ENCODE data around the gene MBNL1. TPM values are rescaled to one million over a fixed set of nuclear protein-coding genes. Genes with fewer than 3 reads are reported as not detected.

The MBNL1 gene
- total RNA-seq, 1 donor from 2014 or later = 295 TPM

DNA sequence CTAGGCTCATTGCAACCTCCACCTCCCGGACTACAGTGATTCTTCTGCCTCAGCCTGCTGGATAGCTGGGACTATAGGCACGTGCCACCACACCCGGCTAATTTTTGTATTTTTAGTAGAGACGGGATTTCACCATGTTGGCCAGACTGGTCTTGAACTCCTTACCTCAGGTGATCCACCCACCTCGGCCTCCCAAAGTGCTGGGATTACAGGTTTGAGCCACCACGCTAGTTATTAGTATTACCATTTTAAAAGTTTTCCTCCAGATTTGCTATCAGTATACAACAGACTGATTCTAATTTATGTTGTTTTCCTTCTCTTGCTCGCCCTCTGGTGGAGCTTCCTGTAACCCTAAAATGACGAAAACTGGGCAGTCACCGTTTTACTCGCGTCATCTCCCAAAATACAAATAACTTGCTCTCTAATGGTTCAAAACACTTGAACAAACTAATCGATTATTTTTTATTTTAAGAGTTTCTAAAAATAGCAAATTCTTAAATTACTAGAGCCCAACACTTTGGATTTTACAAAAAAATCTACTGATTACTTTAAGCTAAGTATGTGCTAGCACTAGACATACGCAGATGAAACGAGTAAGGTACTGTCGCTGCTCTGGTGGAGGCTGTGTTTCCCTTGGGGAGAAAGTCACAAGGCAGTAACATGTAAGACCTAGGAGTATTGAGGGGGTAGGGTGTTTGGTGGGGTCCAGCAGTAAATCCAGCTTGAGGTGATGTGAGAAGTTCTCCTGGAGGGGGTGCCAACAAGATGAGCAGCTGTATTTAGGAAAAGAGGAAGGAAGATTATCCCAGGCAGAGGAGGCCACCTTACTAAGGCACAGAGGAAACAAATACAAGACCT, 203.3 kb downstream of the MBNL1 start:
- H3K4me3 Mint-ChIP-seq = peak overlapping the region; percentile 1
- H3K9me3 Mint-ChIP-seq = no peaks in the 10 kb centered on the region
- H3K27me3 Mint-ChIP-seq (ENCODE audit: insufficient read depth) = peaks cover 7% of the 10 kb centered on the region
- intact Hi-C loops (cut with micrococcal nuclease) = loop anchor here (1.0 to 5.0 kb wide), 5 partner anchors 35 to 445 kb away; no protein-coding TSS in a partner anchor
- H3K4me1 Mint-ChIP-seq (ENCODE audit: low read depth) = peaks cover 9% of the 10 kb centered on the region
- DNase-seq (ENCODE audit: low spot score) = peak; percentile 41
- H3K27ac Mint-ChIP-seq = peak overlapping the region; percentile 10
- H3K36me3 Mint-ChIP-seq (ENCODE audit: low read depth) = peaks cover under 1% of the 10 kb centered on the region

DNA sequence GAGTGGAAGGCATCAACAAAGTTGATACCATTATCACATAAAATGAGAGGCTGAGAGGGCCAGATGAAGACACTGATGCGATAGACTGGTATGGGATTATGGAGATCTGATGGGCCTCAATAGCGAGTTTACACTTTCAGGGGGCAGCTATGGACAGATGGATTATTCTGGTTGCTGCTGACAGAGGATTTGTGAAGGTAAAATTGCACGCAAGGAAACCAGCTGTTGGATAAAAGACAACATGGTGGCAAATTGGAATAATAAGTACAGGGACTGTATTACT, 203.9 kb downstream of the MBNL1 start:
- Mint-ChIP-seq H3K9me3 (no peaks in the 10 kb centered on the region), H3K4me3 (no peak overlapping the region), H3K27me3 (ENCODE audit: insufficient read depth) (peaks cover 7% of the 10 kb centered on the region), H3K36me3 (ENCODE audit: low read depth) (no peaks in the 10 kb centered on the region), H3K4me1 (ENCODE audit: low read depth) (peaks cover 9% of the 10 kb centered on the region), H3K27ac (no peak overlapping the region)
- intact Hi-C loops (cut with micrococcal nuclease) = loop anchor here (1.0 to 5.0 kb wide), 5 partner anchors 35 to 445 kb away; no protein-coding TSS in a partner anchor
- no peak for DNase-seq (ENCODE audit: low spot score)

DNA sequence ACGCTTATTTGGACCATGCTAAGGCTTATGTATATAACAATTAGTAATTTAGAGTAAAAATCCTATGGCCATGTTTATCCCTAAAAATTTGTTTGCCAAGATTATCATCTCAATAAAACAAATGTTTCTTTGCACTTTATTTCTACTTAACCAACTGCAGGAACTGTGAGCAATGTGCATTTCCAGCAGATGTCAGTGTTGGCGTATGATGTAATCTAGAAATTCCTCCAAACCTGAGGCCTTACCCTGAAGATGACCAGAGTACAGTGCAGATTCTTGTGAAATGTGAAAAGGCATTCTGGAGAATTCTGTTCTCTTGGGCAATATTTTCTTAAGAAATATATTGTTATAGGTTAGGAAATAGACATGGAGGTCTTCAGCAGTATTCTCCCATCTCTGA, 205.9 kb downstream of the MBNL1 start:
- Mint-ChIP-seq H3K9me3 (no peaks in the 10 kb centered on the region), H3K4me3 (no peak overlapping the region), H3K27me3 (ENCODE audit: insufficient read depth) (peaks cover 9% of the 10 kb centered on the region), H3K27ac (no peak overlapping the region), H3K4me1 (ENCODE audit: low read depth) (peaks cover 9% of the 10 kb centered on the region), H3K36me3 (ENCODE audit: low read depth) (no peaks in the 10 kb centered on the region)
- DNase-seq (ENCODE audit: low spot score) = no peak
- intact Hi-C loops (cut with micrococcal nuclease) = loop anchor here (1.0 to 5.0 kb wide), 6 partner anchors 33 to 447 kb away; no protein-coding TSS in a partner anchor

DNA sequence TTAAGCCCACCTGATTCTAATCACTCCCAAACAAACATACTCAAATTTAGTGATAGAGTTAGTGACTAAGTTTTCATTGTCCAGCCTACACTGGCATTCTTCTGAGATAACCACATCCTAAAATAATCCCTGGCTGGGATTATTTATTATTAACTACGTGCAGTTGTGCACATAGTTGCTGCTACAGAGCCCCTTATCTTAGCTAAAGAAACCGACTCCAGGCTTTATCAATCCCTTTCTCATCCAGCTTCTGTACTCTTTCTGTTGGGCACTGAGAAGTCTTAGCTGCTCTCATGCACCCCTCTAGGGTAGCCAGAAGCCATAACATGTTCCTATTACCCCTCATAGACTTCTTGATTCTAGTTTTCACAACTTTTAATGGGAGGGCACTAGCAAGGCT, 208.7 kb downstream of the MBNL1 start:
- no peak overlapping the region for H3K27ac Mint-ChIP-seq
- intact Hi-C loops (cut with micrococcal nuclease) = no loop called here
- peaks cover 4% of the 10 kb centered on the region for H3K4me1 Mint-ChIP-seq (ENCODE audit: low read depth)
- peaks cover 8% of the 10 kb centered on the region for H3K27me3 Mint-ChIP-seq (ENCODE audit: insufficient read depth)
- no peaks in the 10 kb centered on the region for H3K36me3 Mint-ChIP-seq (ENCODE audit: low read depth)
- H3K9me3 Mint-ChIP-seq = no peaks in the 10 kb centered on the region
- no peak overlapping the region for H3K4me3 Mint-ChIP-seq
- no peak for DNase-seq (ENCODE audit: low spot score)

DNA sequence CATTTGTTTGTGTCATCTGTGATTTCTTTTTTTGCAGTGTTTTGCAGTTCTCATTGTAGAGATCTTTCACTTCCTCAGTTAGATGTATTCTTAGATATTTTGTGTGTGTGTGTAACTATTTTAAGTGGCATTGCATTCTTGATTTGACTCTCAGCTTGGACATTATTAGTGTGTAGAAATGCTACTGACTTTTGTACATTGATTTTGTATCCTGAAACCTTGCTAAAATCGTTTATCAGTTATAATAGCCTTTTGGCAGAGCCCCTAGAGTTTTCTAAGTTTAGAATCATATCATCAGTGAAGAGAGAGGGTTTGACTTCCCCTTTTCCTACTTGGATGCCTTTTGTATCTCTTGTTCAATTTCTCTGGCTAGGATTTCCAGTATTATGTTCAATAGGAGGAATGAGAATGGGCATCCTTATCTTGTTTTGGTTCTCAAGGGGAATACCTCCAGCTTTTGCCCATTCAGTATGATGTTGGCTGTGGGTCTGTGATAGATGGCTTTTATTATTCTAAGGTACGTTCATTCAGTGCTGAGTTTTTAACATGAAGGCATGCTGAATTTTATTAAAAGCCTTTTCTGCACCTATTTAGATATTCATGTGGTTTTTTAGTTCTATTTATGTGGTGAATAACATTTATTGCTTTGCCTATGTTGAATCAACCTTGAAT, 211.7 kb downstream of the MBNL1 start:
- peaks cover 7% of the 10 kb centered on the region for H3K9me3 Mint-ChIP-seq
- H3K4me1 Mint-ChIP-seq (ENCODE audit: low read depth) = no peaks in the 10 kb centered on the region
- no peak for DNase-seq (ENCODE audit: low spot score)
- intact Hi-C loops (cut with micrococcal nuclease) = no loop called here
- peaks cover 2% of the 10 kb centered on the region for H3K36me3 Mint-ChIP-seq (ENCODE audit: low read depth)
- no peak overlapping the region for H3K4me3 Mint-ChIP-seq
- no peak overlapping the region for H3K27ac Mint-ChIP-seq
- peaks cover 7% of the 10 kb centered on the region for H3K27me3 Mint-ChIP-seq (ENCODE audit: insufficient read depth)

DNA sequence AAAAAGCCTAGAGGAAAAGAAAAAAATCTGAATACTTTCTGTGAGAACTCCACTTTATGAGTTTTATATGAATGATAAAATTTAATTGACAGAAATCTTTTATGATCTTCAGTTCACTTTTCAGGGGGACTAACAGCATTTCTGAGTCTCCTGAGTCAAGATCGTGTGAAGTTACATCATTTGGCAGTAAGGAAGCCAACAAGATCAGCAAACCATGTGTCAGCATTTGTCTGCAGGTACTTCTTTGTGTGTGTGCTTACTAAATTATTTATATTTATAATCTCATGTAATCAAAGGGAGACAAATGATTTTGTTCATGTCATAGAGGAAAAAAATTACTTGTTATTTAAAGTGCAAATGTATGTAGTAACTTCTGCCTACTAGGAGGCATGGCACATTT, 217.6 kb downstream of the MBNL1 start:
- Mint-ChIP-seq H3K4me3 (no peak overlapping the region), H3K36me3 (ENCODE audit: low read depth) (peaks cover 2% of the 10 kb centered on the region), H3K9me3 (peaks cover 7% of the 10 kb centered on the region), H3K27ac (no peak overlapping the region), H3K27me3 (ENCODE audit: insufficient read depth) (peaks cover 4% of the 10 kb centered on the region), H3K4me1 (ENCODE audit: low read depth) (no peaks in the 10 kb centered on the region)
- no peak for DNase-seq (ENCODE audit: low spot score)
- intact Hi-C loops (cut with micrococcal nuclease) = no loop called here

DNA sequence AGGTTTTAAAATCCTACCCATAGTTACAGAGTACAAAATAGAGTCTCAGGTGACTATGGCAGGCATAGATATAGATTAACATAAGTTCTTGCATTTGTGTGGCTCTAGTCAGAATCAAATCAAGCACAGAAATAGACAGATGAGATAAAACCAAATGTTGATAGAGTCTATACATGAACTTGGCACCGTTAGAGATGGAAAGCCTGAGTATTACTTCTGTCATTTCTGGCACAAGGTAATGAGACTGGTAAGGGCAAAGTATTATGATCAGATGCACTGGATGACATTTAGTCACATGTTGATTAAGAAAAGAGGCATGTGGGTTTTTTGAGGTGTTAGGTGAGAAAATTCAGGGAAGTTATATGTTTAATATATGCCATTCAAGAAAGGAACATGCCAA, 219.7 kb downstream of the MBNL1 start:
- peaks cover 2% of the 10 kb centered on the region for H3K36me3 Mint-ChIP-seq (ENCODE audit: low read depth)
- peaks cover 4% of the 10 kb centered on the region for H3K9me3 Mint-ChIP-seq
- H3K27ac Mint-ChIP-seq = no peak overlapping the region
- H3K4me1 Mint-ChIP-seq (ENCODE audit: low read depth) = no peaks in the 10 kb centered on the region
- H3K27me3 Mint-ChIP-seq (ENCODE audit: insufficient read depth) = peaks cover 2% of the 10 kb centered on the region
- intact Hi-C loops (cut with micrococcal nuclease) = no loop called here
- no peak for DNase-seq (ENCODE audit: low spot score)
- no peak overlapping the region for H3K4me3 Mint-ChIP-seq

DNA sequence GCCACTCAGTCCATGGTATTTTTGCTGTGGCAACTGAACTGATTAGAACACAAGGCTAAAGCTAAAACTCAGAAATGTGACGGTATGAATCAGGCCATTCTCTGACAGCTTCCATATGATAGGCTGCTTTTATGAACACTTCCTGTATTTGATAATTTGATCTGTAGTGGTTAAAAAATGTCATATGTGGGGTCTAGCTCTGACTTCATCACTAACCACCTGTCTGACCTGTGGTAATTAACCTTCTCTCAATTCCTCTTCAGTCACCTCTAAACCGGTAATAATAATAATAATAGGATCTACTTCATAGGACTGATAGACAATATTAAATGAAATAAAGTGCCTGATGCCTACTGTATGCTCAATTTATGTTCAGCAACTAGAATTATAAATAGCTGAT, 223.2 kb downstream of the MBNL1 start:
- Mint-ChIP-seq H3K27me3 (ENCODE audit: insufficient read depth) (peaks cover 7% of the 10 kb centered on the region), H3K9me3 (no peaks in the 10 kb centered on the region), H3K4me3 (no peak overlapping the region), H3K27ac (no peak overlapping the region), H3K4me1 (ENCODE audit: low read depth) (peaks cover 4% of the 10 kb centered on the region), H3K36me3 (ENCODE audit: low read depth) (no peaks in the 10 kb centered on the region)
- intact Hi-C loops (cut with micrococcal nuclease) = no loop called here
- DNase-seq (ENCODE audit: low spot score) = no peak

DNA sequence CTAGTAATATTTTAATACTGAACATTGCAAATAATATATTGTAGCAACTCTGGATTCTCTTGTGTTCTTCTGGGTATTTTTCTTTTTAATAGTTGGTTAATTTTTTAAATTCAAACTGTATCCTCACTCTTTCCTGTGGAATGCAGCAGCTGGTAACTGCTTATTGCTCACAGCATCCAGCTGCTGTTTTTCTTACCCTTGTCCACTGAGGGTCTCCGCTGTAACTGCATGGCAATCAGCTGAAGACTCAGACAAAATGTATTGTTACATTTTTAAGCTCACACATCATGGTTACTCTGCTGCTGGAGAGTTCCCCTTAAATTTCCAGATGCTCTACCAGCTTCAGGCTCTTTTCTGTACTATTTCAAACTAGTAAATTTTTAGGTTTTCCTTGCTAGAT, 227.6 kb downstream of the MBNL1 start:
- Mint-ChIP-seq H3K9me3 (no peaks in the 10 kb centered on the region), H3K27ac (no peak overlapping the region), H3K4me1 (ENCODE audit: low read depth) (peaks cover 27% of the 10 kb centered on the region), H3K27me3 (ENCODE audit: insufficient read depth) (peaks cover 10% of the 10 kb centered on the region), H3K36me3 (ENCODE audit: low read depth) (peaks cover 3% of the 10 kb centered on the region), H3K4me3 (no peak overlapping the region)
- intact Hi-C loops (cut with micrococcal nuclease) = no loop called here
- no peak for DNase-seq (ENCODE audit: low spot score)

DNA sequence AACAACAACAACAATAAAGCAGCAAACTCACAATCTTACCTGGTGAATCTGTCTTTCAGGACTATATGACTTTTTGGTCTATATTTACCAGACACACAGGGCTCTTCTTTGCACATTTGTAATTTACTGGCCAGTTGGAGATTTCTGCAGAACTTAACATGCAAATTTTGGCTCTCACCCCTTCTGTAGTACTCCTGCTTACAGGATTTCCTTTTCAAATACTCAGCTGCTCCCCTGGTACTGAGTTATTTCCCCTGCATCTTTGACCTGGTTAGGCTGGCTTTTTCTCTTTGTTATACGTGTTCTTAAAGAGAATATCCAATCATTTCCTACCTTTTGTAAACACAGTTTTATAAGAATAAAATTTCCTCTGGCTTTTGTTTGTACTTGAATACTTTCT, 228.0 kb downstream of the MBNL1 start:
- no peaks in the 10 kb centered on the region for H3K9me3 Mint-ChIP-seq
- no peak overlapping the region for H3K4me3 Mint-ChIP-seq
- no peak overlapping the region for H3K27ac Mint-ChIP-seq
- intact Hi-C loops (cut with micrococcal nuclease) = no loop called here
- H3K4me1 Mint-ChIP-seq (ENCODE audit: low read depth) = peaks cover 27% of the 10 kb centered on the region
- H3K36me3 Mint-ChIP-seq (ENCODE audit: low read depth) = peaks cover 3% of the 10 kb centered on the region
- peaks cover 10% of the 10 kb centered on the region for H3K27me3 Mint-ChIP-seq (ENCODE audit: insufficient read depth)
- DNase-seq (ENCODE audit: low spot score) = no peak

DNA sequence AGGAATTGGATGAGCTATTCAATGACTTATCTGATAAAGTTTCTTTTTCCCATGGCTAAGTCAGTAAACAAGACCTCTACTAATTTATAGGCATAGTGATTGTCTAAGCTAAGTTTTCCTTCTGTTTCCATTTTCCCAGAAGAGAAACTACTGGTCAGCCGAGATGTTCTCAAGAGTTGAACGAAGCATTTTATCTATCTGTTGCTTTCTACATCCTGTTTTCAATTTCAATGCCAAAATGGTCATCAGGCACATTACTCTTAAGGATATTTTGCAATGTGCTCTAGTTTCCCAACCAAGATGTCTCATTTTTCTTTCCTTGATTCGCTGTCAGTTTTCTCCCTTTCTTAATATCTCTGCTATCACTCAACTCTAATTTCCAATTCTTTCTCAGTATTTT, 228.7 kb downstream of the MBNL1 start:
- no peaks in the 10 kb centered on the region for H3K9me3 Mint-ChIP-seq
- H3K4me3 Mint-ChIP-seq = no peak overlapping the region
- intact Hi-C loops (cut with micrococcal nuclease) = no loop called here
- no peak for DNase-seq (ENCODE audit: low spot score)
- peaks cover 3% of the 10 kb centered on the region for H3K36me3 Mint-ChIP-seq (ENCODE audit: low read depth)
- peaks cover 10% of the 10 kb centered on the region for H3K27me3 Mint-ChIP-seq (ENCODE audit: insufficient read depth)
- no peak overlapping the region for H3K27ac Mint-ChIP-seq
- peaks cover 27% of the 10 kb centered on the region for H3K4me1 Mint-ChIP-seq (ENCODE audit: low read depth)

DNA sequence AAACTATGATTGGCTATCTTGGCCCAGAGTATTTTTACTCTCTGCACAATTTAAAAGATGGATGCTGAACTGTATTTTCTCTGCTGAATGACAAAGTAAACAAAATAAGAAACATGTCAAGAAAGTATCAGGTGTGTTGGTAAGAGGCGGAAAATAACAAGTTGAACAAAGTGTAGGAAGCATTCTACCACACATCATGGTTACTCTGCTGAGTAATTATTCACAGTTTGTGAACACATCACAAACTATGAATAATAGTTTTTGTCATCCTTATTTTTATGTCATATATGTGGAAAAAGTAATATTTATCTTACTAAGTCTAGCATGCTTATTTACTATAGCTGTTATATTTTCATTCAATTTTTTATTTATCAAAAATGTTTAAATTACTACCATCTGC, 229.2 kb downstream of the MBNL1 start:
- Mint-ChIP-seq H3K4me1 (ENCODE audit: low read depth) (peaks cover 27% of the 10 kb centered on the region), H3K27me3 (ENCODE audit: insufficient read depth) (peaks cover 10% of the 10 kb centered on the region), H3K36me3 (ENCODE audit: low read depth) (peaks cover 3% of the 10 kb centered on the region), H3K4me3 (no peak overlapping the region), H3K27ac (no peak overlapping the region), H3K9me3 (no peaks in the 10 kb centered on the region)
- no peak for DNase-seq (ENCODE audit: low spot score)
- intact Hi-C loops (cut with micrococcal nuclease) = no loop called here

DNA sequence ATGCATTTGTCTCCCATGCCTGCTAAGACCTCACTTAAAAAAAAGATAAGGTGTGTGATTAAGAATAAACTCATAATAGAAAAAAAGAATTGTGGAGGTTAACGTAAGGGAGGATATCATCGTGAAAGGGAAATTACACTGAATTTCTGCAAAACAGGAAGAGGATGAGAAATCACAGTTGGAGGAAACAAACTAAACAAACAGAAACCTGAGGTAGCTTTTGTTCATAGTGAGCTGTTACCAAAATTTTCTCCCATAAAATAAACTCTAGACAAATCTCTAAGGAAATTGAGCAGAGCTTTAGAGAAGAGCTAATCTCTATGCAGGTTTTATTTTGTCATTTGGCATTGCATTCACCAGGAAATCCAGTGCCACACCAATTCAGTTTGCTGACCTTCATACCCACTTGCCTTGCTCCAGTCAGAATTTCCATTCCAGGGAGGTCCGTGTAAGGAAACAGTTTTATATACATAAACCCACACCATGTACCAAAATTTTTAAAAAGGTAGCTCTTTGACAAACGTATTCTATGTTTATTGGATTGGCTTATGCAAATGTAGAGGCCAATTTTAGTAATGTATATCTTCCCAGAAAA, 231.2 kb downstream of the MBNL1 start:
- peaks cover 3% of the 10 kb centered on the region for H3K36me3 Mint-ChIP-seq (ENCODE audit: low read depth)
- H3K27me3 Mint-ChIP-seq (ENCODE audit: insufficient read depth) = peaks cover 10% of the 10 kb centered on the region
- no peak for DNase-seq (ENCODE audit: low spot score)
- peak overlapping the region; percentile 54 for H3K27ac Mint-ChIP-seq
- H3K9me3 Mint-ChIP-seq = no peaks in the 10 kb centered on the region
- no peak overlapping the region for H3K4me3 Mint-ChIP-seq
- intact Hi-C loops (cut with micrococcal nuclease) = no loop called here
- peaks cover 27% of the 10 kb centered on the region for H3K4me1 Mint-ChIP-seq (ENCODE audit: low read depth)

Data from activated T-helper 1 cell treated with anti-CD3 and anti-CD28 coated beads, Interleukin-12 subunit alpha, Interleukin-12 subunit beta, Interleukin-2, Interleukin-4 antibody, amounts not matched to agents 30 ng/mL and 10 ng/mL and 1 ng/mL, durations not matched to agents 14 hours and 24 hours and 36 hours (primary cell).